ENCODE data around the gene PNMT.

GRCh38 chr17:39684369-39685192 is 16.3 kb downstream of the PNMT start:
- TF ChIP-seq CTCF (IDR thresholded peaks at IDR 0.05) (no peak), EZH2 (IDR thresholded peaks at IDR 0.05; ENCODE audit: borderline replicate concordance, insufficient read depth, low read depth, low read length, poor library complexity, severe bottlenecking) (no peak)
